ENCODE results near the gene CHAD. TPM values are rescaled to one million over a fixed set of nuclear protein-coding genes. Genes with fewer than 3 reads are reported as not detected.

CHAD gene, protein sequence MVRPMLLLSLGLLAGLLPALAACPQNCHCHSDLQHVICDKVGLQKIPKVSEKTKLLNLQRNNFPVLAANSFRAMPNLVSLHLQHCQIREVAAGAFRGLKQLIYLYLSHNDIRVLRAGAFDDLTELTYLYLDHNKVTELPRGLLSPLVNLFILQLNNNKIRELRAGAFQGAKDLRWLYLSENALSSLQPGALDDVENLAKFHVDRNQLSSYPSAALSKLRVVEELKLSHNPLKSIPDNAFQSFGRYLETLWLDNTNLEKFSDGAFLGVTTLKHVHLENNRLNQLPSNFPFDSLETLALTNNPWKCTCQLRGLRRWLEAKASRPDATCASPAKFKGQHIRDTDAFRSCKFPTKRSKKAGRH
- total RNA-seq (2014; rRNA removed; shearing (Covaris generic)): not detected in 2 replicates

DNA sequence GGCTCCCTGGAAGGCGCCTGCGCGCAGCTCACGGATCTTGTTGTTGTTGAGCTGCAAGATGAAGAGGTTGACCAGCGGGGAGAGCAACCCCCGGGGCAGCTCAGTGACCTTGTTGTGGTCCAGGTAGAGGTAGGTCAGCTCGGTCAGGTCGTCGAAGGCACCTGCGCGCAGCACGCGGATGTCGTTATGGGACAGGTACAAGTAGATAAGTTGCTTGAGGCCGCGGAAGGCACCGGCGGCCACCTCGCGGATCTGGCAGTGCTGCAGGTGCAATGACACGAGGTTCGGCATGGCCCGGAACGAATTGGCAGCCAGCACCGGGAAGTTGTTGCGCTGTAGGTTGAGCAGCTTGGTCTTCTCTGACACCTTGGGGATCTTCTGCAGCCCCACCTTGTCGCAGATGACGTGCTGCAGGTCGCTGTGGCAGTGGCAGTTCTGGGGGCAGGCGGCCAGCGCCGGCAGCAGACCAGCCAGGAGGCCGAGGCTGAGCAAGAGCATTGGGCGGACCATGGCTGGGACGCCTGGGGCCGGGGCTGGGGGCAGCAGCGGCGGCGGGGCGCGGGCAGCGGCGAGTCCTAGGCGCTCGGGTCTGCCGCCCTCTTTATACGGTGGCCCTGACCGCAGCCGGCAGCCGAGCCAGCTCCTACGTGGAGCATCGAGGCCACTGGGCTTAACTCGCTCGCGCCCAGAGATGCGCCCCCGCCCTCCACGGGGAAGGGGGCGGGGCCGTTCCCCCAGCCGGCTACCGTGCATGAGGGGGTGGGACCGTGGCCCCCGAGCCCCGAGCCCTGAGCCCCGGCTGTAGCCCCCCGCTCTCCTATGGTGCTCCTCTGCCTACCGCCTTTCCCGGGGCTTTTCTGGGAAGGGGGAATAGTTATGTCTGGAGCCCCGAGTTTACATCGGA, at the start of gene CHAD:
CHAD (minus strand) TSS at position 577 of the 904 bp plus-strand sequence; CDS start at position 510, 67 bp downstream.
- peak; percentile 78 for DNase-seq (ENCODE audit: low spot score)
- in situ Hi-C loops (cut with HindIII; ENCODE audit: low sequenced_read_pairs): no loop called here

DNA sequence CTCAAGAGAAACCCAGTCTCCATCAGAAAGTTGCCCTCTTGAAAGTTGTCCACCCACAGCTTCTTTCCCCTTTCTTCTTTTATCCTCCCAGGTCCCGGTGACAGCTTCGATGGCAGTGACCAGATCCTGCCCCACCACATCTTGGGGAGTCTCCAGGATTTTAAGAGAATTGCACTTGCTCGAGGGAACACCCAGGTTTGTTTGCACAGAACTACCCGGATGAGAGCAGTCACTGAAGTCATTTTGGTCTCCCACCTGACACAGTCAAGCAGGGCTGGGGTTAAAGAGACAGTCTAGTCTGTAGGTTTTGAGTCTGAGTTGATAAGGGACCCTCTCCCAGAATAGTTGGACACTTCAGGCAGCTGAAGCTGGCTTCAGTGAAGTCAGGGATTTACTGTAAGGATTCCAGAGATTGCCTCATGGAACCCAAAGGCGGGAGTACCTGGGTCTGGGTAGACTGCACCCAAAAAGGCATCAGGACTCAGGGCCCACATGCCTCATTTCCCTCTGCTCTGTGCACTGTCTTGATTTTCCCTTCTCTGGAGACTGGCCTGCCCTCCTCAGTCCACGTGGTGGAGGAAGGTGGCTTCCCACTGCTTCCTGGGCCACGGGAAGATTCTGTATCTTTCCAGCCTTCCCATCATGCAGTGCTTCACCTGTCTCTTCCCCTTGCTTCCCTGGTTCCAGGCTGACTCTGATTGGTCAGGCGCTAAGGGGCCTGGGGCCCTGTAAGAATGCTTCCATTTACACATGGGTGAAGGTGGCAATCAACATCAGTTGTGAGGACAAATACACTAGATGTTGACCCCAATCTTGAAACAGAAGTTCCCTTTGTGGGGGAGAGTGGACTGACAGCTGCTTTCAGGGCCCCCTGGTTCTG, 49.1 kb upstream of the CHAD start:
- DNase-seq (ENCODE audit: low spot score): peak; percentile 70
- in situ Hi-C loops (cut with HindIII; ENCODE audit: low sequenced_read_pairs): no loop called here

DNA sequence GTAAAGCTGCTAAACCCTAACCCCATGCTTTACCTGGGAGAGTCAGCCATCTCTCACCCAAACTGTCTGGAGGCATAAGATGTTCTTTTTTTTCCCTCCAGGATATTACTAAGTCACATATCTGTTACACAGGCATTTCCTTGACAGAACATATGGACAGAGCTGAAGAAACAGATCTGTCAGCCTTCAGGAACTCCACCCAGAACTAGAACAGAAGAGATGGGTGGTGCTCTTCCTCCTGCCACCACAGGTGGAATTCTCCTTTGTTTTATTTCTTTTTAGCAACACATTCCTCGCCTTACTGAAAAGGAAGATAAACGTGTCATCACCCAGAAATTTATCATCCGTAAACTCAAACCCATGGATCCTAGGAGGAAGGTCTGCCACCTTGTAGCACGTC, 48.3 kb upstream of the CHAD start:
- in situ Hi-C loops (cut with HindIII; ENCODE audit: low sequenced_read_pairs): no loop called here

DNA sequence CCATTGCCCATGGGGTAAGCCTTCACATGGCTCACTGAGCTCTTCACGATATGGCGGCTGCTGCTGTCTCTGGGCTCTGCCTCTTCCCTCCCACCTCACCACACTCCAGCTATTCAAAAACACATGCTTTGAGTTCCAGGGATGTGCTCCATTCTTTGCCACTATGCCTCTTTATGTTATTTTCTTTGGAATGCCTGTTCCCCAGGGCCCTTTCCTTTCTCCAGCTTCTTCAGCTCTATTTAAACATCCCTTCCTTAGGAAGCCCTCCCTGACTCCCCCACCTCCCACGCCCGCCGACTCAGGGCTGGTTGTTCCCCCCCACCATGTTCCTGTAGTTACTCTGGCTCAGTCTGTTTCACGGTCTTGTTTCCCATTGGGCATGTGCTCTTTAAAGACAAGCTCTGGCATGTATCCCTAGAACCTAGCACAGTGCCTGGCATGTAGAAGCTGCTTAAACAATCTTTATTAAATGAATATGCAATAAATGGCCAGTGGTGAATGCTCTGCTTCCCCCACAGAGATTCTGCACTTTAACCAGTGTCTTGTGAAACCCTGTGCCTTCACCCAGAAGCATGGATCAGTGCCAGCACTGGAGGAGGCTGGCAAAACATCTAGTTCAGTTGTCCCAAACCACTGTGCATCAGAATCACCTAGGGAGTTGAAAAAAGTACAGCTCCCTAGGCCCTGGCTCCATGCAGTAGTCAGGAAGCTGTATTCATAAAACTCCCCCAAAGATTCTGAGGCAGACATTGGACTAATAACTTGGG, 46.4 kb upstream of the CHAD start:
- DNase-seq (ENCODE audit: low spot score): peak; percentile 22
- in situ Hi-C loops (cut with HindIII; ENCODE audit: low sequenced_read_pairs): no loop called here

More for the DNA sequence above, 48.3 kb upstream of the CHAD start:
- no peak for DNase-seq (ENCODE audit: low spot score)

DNA sequence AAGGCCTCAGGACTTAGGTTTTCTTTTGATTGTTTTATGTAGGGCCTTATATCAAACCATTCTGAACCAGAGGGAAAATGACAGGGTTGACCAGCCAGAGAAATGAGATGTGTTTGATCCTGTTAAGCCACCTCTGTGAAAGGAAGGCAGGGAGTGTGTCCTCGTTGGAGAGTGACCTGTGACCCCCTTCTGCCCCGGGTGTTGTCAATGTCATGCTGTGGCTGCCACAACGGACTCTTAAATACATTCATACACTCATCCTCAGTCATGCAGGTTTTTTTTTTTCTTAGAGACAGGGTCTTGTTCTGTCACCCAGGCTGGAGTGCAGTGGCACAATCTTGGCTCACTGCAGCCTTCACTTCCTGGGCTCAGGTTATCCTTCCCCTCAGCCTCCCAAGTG, 45.7 kb upstream of the CHAD start:
- no peak for DNase-seq (ENCODE audit: low spot score)
- in situ Hi-C loops (cut with HindIII; ENCODE audit: low sequenced_read_pairs): no loop called here

DNA sequence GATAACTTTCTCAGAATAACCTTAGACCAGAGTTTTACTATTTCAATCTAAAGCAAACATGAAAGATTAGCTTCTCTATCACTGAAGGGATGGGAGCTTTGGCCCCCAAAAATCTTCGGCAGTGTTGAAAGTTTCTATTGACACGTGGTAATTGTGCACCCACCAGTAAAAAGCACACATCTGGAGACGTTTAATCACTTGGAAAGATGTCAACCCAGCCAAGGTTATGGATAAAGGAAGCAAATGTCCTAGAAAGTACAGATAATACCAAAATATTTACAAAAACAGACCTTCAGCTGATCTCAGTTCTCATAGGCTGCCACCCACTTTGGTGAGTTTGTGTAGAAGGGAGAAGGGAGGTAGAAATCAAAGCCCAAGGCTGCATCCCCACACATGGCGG, 44.8 kb upstream of the CHAD start:
- in situ Hi-C loops (cut with HindIII; ENCODE audit: low sequenced_read_pairs): no loop called here
- DNase-seq (ENCODE audit: low spot score): no peak

DNA sequence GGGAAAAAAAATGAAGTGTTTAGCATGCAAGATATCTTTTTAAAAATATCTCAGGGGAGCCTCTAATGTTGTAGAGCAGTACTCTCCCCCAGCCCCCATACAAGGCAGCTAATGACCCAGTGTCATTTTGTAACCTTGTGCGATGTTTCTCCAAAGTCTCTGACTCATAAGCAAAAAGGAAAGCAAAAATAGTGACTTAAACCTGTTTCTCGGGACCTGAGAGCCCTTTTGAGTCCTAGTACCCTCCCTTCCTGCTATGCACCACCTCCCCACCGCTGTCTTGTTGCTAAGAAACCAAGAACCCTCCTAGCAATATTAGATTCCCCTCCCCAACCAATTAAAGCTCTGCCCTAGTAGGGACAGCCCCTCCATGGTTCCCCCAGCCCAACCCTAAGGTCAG, 42.4 kb upstream of the CHAD start:
- no peak for DNase-seq (ENCODE audit: low spot score)
- in situ Hi-C loops (cut with HindIII; ENCODE audit: low sequenced_read_pairs): no loop called here

DNA sequence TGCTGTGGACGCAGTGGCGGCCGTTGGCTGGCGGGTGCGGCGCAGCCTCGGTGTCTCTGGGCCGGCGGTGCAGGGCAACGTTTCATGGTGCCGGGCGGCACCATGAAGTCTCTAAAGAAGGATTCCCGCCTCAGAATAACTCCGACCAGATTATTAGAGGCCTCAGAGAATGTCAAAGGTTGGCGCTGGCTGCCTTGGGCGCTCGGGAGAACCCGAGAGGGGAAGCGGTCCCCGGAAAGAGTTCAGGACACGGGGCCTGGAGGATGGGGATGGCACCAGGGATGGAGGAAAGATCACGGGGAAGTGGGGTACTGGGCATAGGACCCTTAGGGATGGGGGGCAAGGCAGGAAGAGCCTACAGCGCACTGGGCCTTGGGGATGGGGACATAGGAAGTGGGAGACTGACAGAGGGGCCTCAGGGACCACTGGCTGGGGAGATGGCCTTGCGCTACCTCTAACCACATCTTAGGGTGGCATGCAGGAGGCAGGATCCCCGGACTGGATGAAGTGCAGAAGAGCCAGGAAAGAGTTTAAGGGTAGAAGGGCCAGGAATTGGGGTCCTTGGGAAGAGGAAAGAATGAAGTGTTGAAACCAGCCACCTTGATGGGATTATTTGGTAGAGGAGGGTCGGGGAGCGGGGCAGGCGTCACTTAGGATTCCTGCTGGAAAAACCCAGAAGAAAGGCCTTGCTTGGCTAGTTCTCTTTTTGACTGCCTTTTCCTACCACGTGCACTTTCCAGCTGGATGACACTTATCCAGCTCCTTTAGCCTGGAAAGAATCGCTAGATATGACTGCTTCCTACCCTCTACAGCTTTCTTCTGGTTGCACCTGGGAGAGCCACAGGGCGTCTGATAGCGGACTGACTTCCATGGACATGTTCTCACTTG, 40.1 kb upstream of the CHAD start:
- in situ Hi-C loops (cut with HindIII; ENCODE audit: low sequenced_read_pairs): no loop called here
- peak; percentile 30 for DNase-seq (ENCODE audit: low spot score)

DNA sequence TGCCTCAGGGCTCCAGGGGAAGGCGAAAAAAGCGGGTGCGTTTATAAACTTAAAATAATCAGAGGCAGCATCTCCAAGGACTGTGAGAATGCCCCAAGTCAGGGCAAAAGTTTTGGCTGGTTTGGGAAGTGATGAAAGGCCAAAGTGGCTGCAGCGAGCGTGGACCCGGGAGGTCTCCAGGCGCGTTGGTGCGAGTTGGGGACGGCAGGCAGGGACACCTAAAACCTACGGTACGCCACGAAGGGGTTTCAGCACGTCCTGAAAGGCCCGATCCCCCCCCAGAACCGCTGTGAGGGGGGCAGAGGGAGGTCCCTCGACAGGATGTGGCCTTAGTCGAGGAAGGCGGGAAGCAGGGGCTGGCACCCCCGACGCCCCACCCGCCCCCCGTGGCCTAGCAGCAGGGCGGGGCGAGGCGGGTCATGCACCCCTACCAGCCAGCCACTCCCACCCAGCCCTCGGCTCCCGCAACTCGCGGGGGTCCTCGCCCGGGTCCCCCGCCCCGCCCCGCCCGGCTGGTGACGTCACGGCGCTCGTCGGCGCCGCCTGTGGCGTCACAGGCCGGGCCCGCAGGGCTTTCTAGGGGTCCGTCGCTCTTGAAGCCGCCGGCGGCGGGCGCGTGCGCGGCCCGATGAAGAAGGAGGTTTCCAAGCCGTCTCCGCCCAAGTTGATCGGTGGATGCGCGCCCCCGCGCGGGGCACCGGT, 39.3 kb upstream of the CHAD start, which contains the start of gene MYCBPAP:
MYCBPAP (plus strand) TSS at position 569 of the 702 bp plus-strand sequence. CDS start 236 bp downstream, outside the sequence.
- peak; percentile 79 for DNase-seq (ENCODE audit: low spot score)

DNA sequence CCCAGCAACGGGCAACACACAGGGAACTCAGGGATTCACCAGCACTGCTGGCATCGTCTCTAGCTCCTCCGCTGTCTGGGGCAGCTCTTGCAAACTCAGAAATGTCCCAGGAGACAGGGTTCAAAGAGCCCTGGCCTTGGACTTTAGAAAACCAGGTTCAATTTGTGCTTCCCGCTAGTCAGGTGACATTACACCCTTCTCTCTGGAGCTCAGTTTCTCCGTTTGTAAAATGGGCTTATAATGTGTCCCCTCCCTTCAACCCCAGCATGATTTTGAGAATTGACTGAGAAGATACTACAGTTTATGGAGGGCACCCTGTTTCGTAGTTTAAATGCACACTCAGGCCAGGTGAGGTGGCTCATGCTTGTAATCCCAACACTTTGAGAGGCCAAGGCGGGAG, 37.6 kb upstream of the CHAD start:
- in situ Hi-C loops (cut with HindIII; ENCODE audit: low sequenced_read_pairs): no loop called here
- no peak for DNase-seq (ENCODE audit: low spot score)

More for the DNA sequence above, 39.3 kb upstream of the CHAD start, which contains the start of gene MYCBPAP:
- in situ Hi-C loops (cut with HindIII; ENCODE audit: low sequenced_read_pairs): no loop called here

DNA sequence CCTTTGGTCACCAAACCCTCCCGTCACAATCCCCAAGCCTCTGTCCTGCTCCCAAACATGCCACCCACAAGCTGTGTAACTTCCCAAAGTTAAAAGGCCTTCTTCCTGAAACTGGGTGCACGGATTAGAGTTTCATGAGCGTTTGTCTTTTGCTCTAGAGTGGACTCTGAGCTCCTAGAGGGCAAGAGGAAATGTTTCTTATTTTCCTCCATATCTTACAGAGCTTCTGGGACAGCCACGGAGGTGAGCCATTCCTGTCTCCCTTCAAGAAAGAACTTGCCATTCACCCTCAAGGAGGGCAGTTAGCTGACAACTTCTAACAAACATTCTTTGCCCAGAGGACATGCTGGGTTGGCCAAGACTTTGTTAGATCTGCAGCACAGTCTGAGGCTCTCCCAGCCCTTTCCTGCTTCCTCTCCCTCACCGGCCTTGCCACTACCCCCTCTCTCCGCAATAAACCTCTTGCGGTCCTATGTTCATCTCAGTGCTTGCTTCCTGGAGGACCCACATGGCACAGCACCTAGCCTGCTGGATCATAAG, 37.0 kb upstream of the CHAD start:
- DNase-seq (ENCODE audit: low spot score): no peak
- in situ Hi-C loops (cut with HindIII; ENCODE audit: low sequenced_read_pairs): no loop called here

DNA sequence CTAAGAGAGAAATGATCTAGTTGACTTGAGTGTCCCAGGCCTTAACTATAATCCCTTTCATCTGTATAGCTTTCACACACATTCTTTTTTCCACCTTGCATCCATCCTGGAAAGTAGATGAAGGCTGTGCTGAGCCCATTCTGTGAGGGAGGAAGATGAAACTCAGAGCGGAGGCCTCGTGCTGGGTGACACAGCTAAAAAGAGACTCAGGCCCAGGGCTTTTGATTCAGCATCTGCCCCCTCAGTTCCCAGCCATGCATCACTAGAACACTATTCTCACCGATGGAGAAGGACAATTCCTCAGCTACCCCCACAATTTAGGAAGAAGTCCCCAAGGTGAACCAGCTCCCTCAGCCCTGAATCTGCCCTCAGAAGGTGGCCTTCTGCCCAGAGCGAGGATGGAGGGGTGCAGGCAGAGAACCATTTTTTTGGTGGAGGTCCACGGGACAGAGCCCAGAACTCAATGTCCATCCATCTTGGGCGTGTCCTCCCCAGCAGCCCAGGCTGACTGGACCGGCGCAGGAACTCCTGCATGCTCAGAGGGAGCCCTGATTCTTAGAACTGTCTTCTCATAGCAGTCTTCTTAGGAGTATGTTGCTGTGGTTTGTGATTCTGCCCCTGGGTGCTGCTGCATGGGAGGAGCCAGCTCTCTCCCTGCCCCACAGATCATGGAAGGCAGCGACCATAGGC, 33.8 kb upstream of the CHAD start:
- in situ Hi-C loops (cut with HindIII; ENCODE audit: low sequenced_read_pairs): no loop called here
- no peak for DNase-seq (ENCODE audit: low spot score)

DNA sequence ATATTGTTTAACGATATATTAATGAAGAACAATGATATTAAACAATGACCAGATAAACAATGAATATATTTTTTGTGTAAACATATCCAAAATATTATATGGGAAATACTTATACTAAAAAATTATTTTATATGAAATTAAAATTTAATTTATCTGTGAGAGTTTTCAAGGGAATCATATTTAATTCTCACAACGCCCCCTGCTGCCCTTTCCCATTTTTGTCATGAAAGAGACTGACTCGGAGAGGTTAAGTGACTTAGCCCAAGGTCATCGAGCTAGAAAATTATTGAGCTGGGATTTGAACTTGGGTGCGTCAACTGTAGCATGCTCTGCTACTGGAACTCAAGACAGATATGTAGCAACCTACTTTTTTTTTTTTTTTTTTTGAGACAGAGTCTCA, 32.4 kb upstream of the CHAD start:
- in situ Hi-C loops (cut with HindIII; ENCODE audit: low sequenced_read_pairs): no loop called here
- DNase-seq (ENCODE audit: low spot score): no peak

DNA sequence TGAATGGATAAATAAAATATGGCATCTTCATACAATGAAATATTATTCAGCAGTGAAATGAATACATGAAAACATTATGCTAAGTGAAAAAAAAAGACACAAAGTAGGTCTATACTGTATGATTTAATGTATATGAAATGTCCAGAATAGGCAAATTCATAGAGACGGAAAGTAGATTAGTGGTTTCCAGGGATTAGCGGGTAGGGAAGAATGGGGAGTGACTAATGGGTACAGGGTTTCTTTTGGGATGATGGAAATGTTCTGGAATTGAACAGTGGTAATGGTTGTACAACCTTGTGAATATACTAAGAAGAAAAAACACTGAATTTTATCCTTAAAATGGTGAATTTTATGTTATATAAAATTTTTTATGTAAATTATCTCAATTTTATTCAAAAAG, 31.0 kb upstream of the CHAD start:
- DNase-seq (ENCODE audit: low spot score): no peak
- in situ Hi-C loops (cut with HindIII; ENCODE audit: low sequenced_read_pairs): no loop called here

DNA sequence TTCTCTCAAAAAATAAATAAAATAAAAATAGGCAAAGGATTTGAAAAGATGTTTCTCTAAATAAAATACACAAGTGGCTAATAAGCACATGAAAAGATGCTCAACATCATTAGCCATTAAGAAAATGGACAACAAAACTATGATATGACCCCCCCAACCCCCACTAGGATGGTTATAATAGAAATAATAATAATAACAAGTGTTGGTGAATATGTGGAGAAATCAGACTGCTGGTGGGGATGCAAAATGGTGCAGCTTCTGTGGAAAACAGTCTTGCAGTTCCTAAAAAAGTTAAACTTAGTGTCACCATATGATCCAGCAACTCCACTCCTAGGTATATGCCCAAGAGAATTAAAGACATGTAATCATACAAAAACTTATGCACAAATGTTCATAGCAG, 30.6 kb upstream of the CHAD start:
- DNase-seq (ENCODE audit: low spot score): no peak
- in situ Hi-C loops (cut with HindIII; ENCODE audit: low sequenced_read_pairs): no loop called here
